Cardiac septum (tissue), 1 donor: ENCODE data around the gene LGMN. TPM values are rescaled to one million over a fixed set of nuclear protein-coding genes. Genes with fewer than 3 reads are reported as not detected.
"Not testable (repeated sequence)": the region's sequence is repeated elsewhere in the genome, so short reads cannot be mapped to it uniquely, and the experiment has no call there.

Experiments used
- DNase-seq: peaks from one replicate; pipeline ENCODE4 v3.0.0-alpha.2; 2020; ENCODE audit warnings: low spot score
- intact Hi-C: fragments of 100-400 bp; cut with DNase I; formaldehyde crosslinking; loops from one replicate; pipeline ENCODE4 v1.14.0; 2022
- total RNA-seq: library from RNA; stranded (reverse); fragmentation: NEBNext Ultra II Directional; extraction: Animal tissue kit (Norgen Biotek cat#: 25700); gene quantifications from one replicate; pipeline ENCODE4 v1.2.1, GENCODE V29; 2021
- donor health status: DM: no; HTN: no; CAD: no.

The LGMN gene
- total RNA-seq, 1 donor from 2014 or later = 81.8 TPM

GRCh38 chr14:92768236-92768635, 19.8 kb upstream of the LGMN start:
- DNase-seq, intact Hi-C loops: not testable (repeated sequence)

- DNase-seq, intact Hi-C loops: not testable (repeated sequence)
Measured at GRCh38 chr14:92763666-92764631, 15.5 kb upstream of the LGMN start.

- no peak for DNase-seq
- intact Hi-C loops = no loop called here
Measured at GRCh38 chr14:92760524-92760805, 12.0 kb upstream of the LGMN start.

- intact Hi-C loops = loop anchor here (5.0 kb wide), 1 partner anchor 38 kb away; no protein-coding TSS in a partner anchor
Measured at GRCh38 chr14:92759679-92760523, 11.5 kb upstream of the LGMN start.

GRCh38 chr14:92759300-92759678, 10.9 kb upstream of the LGMN start:
- no peak for DNase-seq
- intact Hi-C loops = loop anchor here (5.0 kb wide), 1 partner anchor 37 kb away; no protein-coding TSS in a partner anchor

More at GRCh38 chr14:92759679-92760523, 11.5 kb upstream of the LGMN start:
- no peak for DNase-seq

GRCh38 chr14:92756446-92756845, 8.0 kb upstream of the LGMN start:
- intact Hi-C loops = loop anchor here (5.0 kb wide), 1 partner anchor 34 kb away; no protein-coding TSS in a partner anchor
- no peak for DNase-seq

GRCh38 chr14:92755495-92755894, 7.1 kb upstream of the LGMN start:
- no peak for DNase-seq
- intact Hi-C loops = loop anchor here (5.0 kb wide), 1 partner anchor 33 kb away; no protein-coding TSS in a partner anchor

- DNase-seq = no peak
- intact Hi-C loops = loop anchor here (5.0 kb wide), 1 partner anchor 33 kb away; no protein-coding TSS in a partner anchor
Measured at GRCh38 chr14:92754966-92755365, 6.5 kb upstream of the LGMN start.

- intact Hi-C loops = no loop called here
- no peak for DNase-seq
Measured at GRCh38 chr14:92753250-92753649, 4.8 kb upstream of the LGMN start.

GRCh38 chr14:92751819-92752218, 3.4 kb upstream of the LGMN start:
- intact Hi-C loops = no loop called here
- no peak for DNase-seq

GRCh38 chr14:92750994-92751400, 2.6 kb upstream of the LGMN start:
- DNase-seq = no peak
- intact Hi-C loops = no loop called here

- DNase-seq, intact Hi-C loops: not testable (repeated sequence)
Measured at GRCh38 chr14:92750222-92750728, 1.8 kb upstream of the LGMN start.

- intact Hi-C loops = loop anchor here (5.0 kb wide), 1 partner anchor 35 kb away; no protein-coding TSS in a partner anchor
- no peak for DNase-seq
Measured at GRCh38 chr14:92747701-92748258, 647 bp downstream of the LGMN start.

- no peak for DNase-seq
- intact Hi-C loops = no loop called here
Measured at GRCh38 chr14:92744198-92744597, 4.2 kb downstream of the LGMN start.

GRCh38 chr14:92740440-92740839, 8.0 kb downstream of the LGMN start:
- DNase-seq = no peak
- intact Hi-C loops = no loop called here

- intact Hi-C loops = no loop called here
- DNase-seq = no peak
Measured at GRCh38 chr14:92737619-92738188, 10.7 kb downstream of the LGMN start.

GRCh38 chr14:92737206-92737605, 11.2 kb downstream of the LGMN start:
- intact Hi-C loops = no loop called here
- no peak for DNase-seq

GRCh38 chr14:92735344-92735743, 13.1 kb downstream of the LGMN start:
- intact Hi-C loops = no loop called here
- DNase-seq = no peak

GRCh38 chr14:92734618-92735017, 13.8 kb downstream of the LGMN start:
- no peak for DNase-seq
- intact Hi-C loops = no loop called here
